Activated CD8-positive, alpha-beta T cell treated with anti-CD3 and anti-CD28 coated beads, Interleukin-2, amount 10 ng/mL, durations not matched to agents 7 days and 5 days (primary cell): ENCODE results near the gene FAM131C. TPM values are rescaled to one million over a fixed set of nuclear protein-coding genes. Genes with fewer than 3 reads are reported as not detected.
"Not testable (repeated sequence)": the region's sequence is repeated elsewhere in the genome, so short reads cannot be mapped to it uniquely, and the experiment has no call there.

Experiments
- ATAC-seq: fragments of 150-1000 bp; cut with Tn5 transposase; one replicate; pipeline ENCODE4 v1.10.0; 2021; ENCODE audit warnings: moderate library complexity
- CTCF ChIA-PET: fragments of 350-600 bp; sonication (Branson Sonifier 250); formaldehyde crosslinking; loops from one replicate; lab custom pipeline; 2021; ENCODE audit warnings: antibody characterized with exemption; lab: Charles Lee
- POLR2A ChIA-PET: fragments of 350-600 bp; sonication (Branson Sonifier 250); formaldehyde crosslinking; loops from one replicate; lab custom pipeline; 2021; ENCODE audit warnings: antibody characterized with exemption; lab: Charles Lee
- DNase-seq: peaks from one replicate; pipeline ENCODE4 v3.0.0-alpha.2; 2020
- H3K27ac Mint-ChIP-seq: one replicate; pipeline ENCODE4 v1.8.0; 2021; ENCODE audit warnings: mild to moderate bottlenecking, mixed read lengths
- H3K27me3 Mint-ChIP-seq: one replicate; pipeline ENCODE4 v1.8.0; 2021; ENCODE audit warnings: low read depth, mixed read lengths
- H3K36me3 Mint-ChIP-seq: one replicate; pipeline ENCODE4 v1.8.0; 2021; ENCODE audit warnings: low read depth, mixed read lengths
- H3K4me1 Mint-ChIP-seq: one replicate; pipeline ENCODE4 v1.8.0; 2021; ENCODE audit warnings: low read depth, mixed read lengths
- H3K4me3 Mint-ChIP-seq: one replicate; pipeline ENCODE4 v1.8.0; 2021; ENCODE audit warnings: mild to moderate bottlenecking, mixed read lengths
- H3K9me3 Mint-ChIP-seq: one replicate; pipeline ENCODE4 v1.8.0; 2022; ENCODE audit warnings: mixed read lengths; ENCODE audit not compliant: insufficient read depth
- total RNA-seq, 2 experiments: library from RNA; stranded (reverse); gene quantifications; one replicate each; pipeline ENCODE4 v1.2.3, GENCODE V29; 2021

FAM131C gene
- total RNA-seq, 2 experiments from 2014 or later = 6.0 to 6.1 TPM

DNA sequence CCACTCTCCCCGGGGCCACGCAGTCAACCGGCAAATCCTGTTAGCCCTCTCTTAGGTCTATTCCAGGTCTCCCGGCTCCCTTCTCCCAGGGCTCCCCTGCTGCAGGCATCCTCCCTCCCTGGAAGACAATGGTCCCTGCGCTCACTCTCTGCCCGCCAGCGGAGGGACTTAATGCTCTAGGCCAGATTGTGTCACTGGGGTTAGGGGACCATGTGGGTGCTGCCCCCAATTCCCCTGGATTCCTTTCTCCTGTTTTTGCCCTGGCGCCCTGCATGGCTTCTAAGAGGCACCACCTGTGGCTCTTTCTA lies 8.2 kb downstream of the FAM131C start:
- Mint-ChIP-seq H3K27me3 (no peaks in the 10 kb centered on the region), H3K4me3 (peak overlapping the region; percentile 74), H3K36me3 (no peaks in the 10 kb centered on the region), H3K27ac (peak overlapping the region; percentile 75), H3K4me1 (peaks cover 69% of the 10 kb centered on the region), H3K9me3 (no peaks in the 10 kb centered on the region)
- CTCF ChIA-PET = interaction anchor here (2.3 kb wide), 1 partner anchor 14 kb away, joined by 8 read pairs; no protein-coding TSS in a partner anchor
- POLR2A ChIA-PET = no interaction called here
- DNase-seq (no peak), ATAC-seq (no peak)

GRCh38 chr1:16064536-16065268 lies 8.7 kb downstream of the FAM131C start:
- Mint-ChIP-seq H3K4me1 (peaks cover 64% of the 10 kb centered on the region), H3K36me3 (no peaks in the 10 kb centered on the region), H3K27ac (peak overlapping the region; percentile 75), H3K9me3 (no peaks in the 10 kb centered on the region), H3K4me3 (peak overlapping the region; percentile 74), H3K27me3 (no peaks in the 10 kb centered on the region)
- ChIA-PET CTCF (interaction anchor here (0.6 to 2.3 kb wide), 6 partner anchors 9 to 311 kb away, joined by 3 to 8 read pairs (median 4); no protein-coding TSS in a partner anchor), POLR2A (interaction anchor here (0.6 kb wide), 2 partner anchors 16 to 136 kb away, joined by 3 read pairs; no protein-coding TSS in a partner anchor)
- ATAC-seq = peak; percentile 35
- DNase-seq = peak; percentile 33

- DNase-seq (no peak), ATAC-seq (no peak)
- H3K27ac Mint-ChIP-seq = peak overlapping the region; percentile 75
- ChIA-PET CTCF (interaction anchor here (0.9 to 2.3 kb wide), 5 partner anchors 10 to 312 kb away, joined by 3 to 8 read pairs (median 4); no protein-coding TSS in a partner anchor), POLR2A (interaction anchor here (0.6 kb wide), 1 partner anchor 137 kb away, joined by 3 read pairs; no protein-coding TSS in a partner anchor)
- no peaks in the 10 kb centered on the region for H3K36me3 Mint-ChIP-seq
- H3K4me1 Mint-ChIP-seq = peaks cover 56% of the 10 kb centered on the region
- no peaks in the 10 kb centered on the region for H3K27me3 Mint-ChIP-seq
- no peaks in the 10 kb centered on the region for H3K9me3 Mint-ChIP-seq
- H3K4me3 Mint-ChIP-seq = peak overlapping the region; percentile 74
These were observed 9.5 kb downstream of the FAM131C start for GRCh38 chr1:16063921-16064320.

GRCh38 chr1:16063226-16063829 lies 10.1 kb downstream of the FAM131C start:
- no peaks in the 10 kb centered on the region for H3K27me3 Mint-ChIP-seq
- no peak for ATAC-seq
- peak overlapping the region; percentile 75 for H3K27ac Mint-ChIP-seq
- POLR2A ChIA-PET = no interaction called here
- CTCF ChIA-PET = interaction anchor here (1.4 kb wide), 1 partner anchor 11 kb away, joined by 4 read pairs; no protein-coding TSS in a partner anchor
- peak overlapping the region; percentile 74 for H3K4me3 Mint-ChIP-seq
- H3K9me3 Mint-ChIP-seq = no peaks in the 10 kb centered on the region
- peaks cover 50% of the 10 kb centered on the region for H3K4me1 Mint-ChIP-seq
- no peaks in the 10 kb centered on the region for H3K36me3 Mint-ChIP-seq
- DNase-seq = no peak

DNA sequence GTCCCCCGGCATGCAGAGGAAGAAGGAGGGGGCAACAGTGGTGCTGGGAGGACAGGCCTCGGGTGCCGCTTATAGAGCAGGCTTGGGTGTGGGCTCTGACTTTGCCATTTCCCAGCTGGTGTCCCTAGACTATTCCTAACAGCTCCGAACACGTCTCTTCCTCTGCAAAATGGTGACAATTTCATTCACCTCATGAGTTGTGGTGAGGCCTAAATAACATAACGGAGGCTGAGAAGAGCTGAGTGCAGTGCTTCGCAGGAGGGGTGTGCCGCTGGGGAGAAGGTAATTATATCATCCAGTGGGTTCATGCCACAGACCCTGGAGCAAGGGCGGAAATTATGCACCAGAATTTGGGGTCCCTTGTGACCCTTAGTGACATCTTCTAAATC lies 10.8 kb downstream of the FAM131C start:
- DNase-seq, H3K27ac Mint-ChIP-seq, ATAC-seq, CTCF ChIA-PET, H3K27me3 Mint-ChIP-seq, H3K9me3 Mint-ChIP-seq, POLR2A ChIA-PET, H3K4me3 Mint-ChIP-seq, H3K36me3 Mint-ChIP-seq: not testable (repeated sequence)
- H3K4me1 Mint-ChIP-seq = peaks cover 43% of the 10 kb centered on the region

- H3K9me3 Mint-ChIP-seq, H3K4me3 Mint-ChIP-seq, H3K36me3 Mint-ChIP-seq, CTCF ChIA-PET, DNase-seq, ATAC-seq, H3K27me3 Mint-ChIP-seq, POLR2A ChIA-PET, H3K27ac Mint-ChIP-seq: not testable (repeated sequence)
- peaks cover 38% of the 10 kb centered on the region for H3K4me1 Mint-ChIP-seq
These were observed 11.3 kb downstream of the FAM131C start for GRCh38 chr1:16061989-16062686.

GRCh38 chr1:16061266-16061665 lies 12.2 kb downstream of the FAM131C start:
- H3K27me3 Mint-ChIP-seq = no peaks in the 10 kb centered on the region
- no peak overlapping the region for H3K27ac Mint-ChIP-seq
- no peaks in the 10 kb centered on the region for H3K9me3 Mint-ChIP-seq
- POLR2A ChIA-PET = no interaction called here
- no peak overlapping the region for H3K4me3 Mint-ChIP-seq
- DNase-seq (no peak), ATAC-seq (no peak)
- H3K36me3 Mint-ChIP-seq = no peaks in the 10 kb centered on the region
- CTCF ChIA-PET = no interaction called here
- H3K4me1 Mint-ChIP-seq = peaks cover 34% of the 10 kb centered on the region

DNA sequence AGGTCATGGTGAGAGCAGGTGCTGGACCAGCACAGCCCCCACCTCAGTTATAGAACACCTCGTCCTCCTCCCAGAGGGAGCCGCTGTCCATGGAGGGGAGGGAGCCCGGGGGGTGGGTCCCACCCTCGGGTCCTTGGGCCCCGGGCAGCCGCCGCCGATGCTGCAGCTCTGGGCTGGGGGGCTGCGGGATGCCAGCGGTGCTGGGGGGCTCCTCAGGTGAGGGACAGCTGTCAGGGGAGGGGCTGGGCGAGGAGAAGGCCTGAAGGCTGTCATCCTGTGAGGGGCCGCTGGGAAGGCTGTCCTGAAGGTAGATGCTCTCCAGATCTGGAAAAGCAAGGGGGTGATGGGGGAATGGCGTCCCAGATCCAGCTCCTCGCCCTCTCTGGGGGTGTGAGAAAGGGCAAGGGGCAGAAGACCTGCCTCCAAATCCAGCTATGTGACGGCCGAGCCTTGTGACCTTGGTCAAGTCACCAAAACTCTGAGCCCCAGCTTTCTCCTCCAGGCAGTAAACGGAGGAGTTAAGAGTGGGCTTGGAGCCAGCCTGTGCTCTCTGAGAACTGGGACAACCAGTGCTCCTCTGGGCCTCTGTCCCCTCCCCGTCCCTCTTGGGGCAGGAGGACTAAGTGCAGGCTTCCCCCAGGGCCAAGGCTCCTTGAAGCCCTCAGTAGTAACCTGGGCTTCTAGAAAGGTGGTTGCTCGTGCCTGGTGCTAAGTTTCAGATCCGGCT lies 14.9 kb downstream of the FAM131C start:
- H3K4me3 Mint-ChIP-seq, CTCF ChIA-PET: not testable (repeated sequence)

GRCh38 chr1:16057314-16057915 lies 16.0 kb downstream of the FAM131C start:
- ATAC-seq, H3K36me3 Mint-ChIP-seq, H3K27me3 Mint-ChIP-seq, H3K4me3 Mint-ChIP-seq, H3K9me3 Mint-ChIP-seq, DNase-seq, POLR2A ChIA-PET: not testable (repeated sequence)
- Mint-ChIP-seq H3K4me1 (peaks cover 17% of the 10 kb centered on the region), H3K27ac (peak overlapping the region; percentile 16)
- CTCF ChIA-PET = interaction anchor here (1.0 to 1.7 kb wide), 2 partner anchors 21 to 266 kb away, joined by 3 to 6 read pairs; no protein-coding TSS in a partner anchor

More for the DNA sequence above, 14.9 kb downstream of the FAM131C start:
- POLR2A ChIA-PET, H3K27ac Mint-ChIP-seq, H3K9me3 Mint-ChIP-seq, DNase-seq, H3K27me3 Mint-ChIP-seq, H3K36me3 Mint-ChIP-seq, ATAC-seq: not testable (repeated sequence)
- peaks cover 27% of the 10 kb centered on the region for H3K4me1 Mint-ChIP-seq

DNA sequence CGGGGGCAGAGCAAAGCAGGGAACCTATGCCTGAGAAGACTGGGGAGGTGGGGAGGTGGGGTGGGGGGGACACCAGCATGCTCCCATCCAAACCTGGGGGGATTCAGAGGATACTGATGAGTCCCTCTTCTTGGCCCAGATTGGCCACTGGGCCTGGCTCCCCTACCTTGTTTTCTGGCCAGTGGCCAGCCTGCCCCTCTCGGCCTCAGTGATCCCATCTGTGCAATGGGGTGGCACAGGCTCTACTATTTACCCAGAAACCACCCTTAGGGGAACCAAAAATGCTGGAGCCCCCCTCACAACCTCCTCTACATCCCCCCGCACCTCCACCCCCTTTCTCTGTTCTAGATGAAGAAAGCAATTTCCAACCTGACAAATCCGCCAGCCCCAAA lies 16.9 kb downstream of the FAM131C start:
- CTCF ChIA-PET = interaction anchor here (0.7 to 2.6 kb wide), 6 partner anchors 8 to 265 kb away, joined by 3 to 9 read pairs (median 6); no protein-coding TSS in a partner anchor
- not testable (repeated sequence) for H3K4me3 Mint-ChIP-seq, H3K9me3 Mint-ChIP-seq, H3K36me3 Mint-ChIP-seq, DNase-seq, H3K27me3 Mint-ChIP-seq, ATAC-seq
- H3K27ac Mint-ChIP-seq = peak overlapping the region; percentile 17
- POLR2A ChIA-PET = interaction anchor here (0.6 kb wide), 1 partner anchor 17 kb away, joined by 3 read pairs; the partner anchor contains the start of gene FAM131C
- peaks cover 16% of the 10 kb centered on the region for H3K4me1 Mint-ChIP-seq
